ENCODE results near the gene SLC52A3. TPM values are rescaled to one million over a fixed set of nuclear protein-coding genes. Genes with fewer than 3 reads are reported as not detected.

SLC52A3 gene
- polyA plus RNA-seq, 1 donor (not counting 4 experiments of a cell fraction or from before 2014, with no cell fraction given) = 0.84 TPM

DNA sequence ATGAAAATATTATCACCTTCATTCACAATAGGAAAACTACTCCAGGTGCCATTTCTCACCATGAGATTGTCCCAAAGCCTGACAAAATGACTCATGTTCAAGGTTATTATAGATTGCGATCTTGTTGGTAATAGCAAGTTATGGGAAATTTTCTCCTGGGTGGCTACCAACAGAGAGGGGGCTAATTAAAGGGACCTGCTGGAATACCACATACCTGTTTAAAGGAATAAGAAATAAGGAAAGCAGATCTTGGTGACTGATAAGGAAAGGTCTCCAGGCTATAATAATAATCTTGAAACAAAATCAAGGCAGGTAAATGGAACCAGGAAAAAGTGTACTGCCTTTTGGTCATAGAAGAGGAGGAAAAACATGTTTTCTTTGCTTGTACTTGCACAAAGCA, 1.4 kb downstream of the SLC52A3 start:
- H3K9me3 ChIP-seq (ENCODE audit: control insufficient read depth, low read depth, low read length) = no peaks in the 10 kb centered on the region
- no peaks in the 10 kb centered on the region for H3K9me1 ChIP-seq (ENCODE audit: control insufficient read depth, extremely low read depth, insufficient read depth, low read length)
- H3K27ac ChIP-seq (ENCODE audit: control insufficient read depth, insufficient read depth, low read length) = no peak overlapping the region
- H3K4me3 ChIP-seq (ENCODE audit: control insufficient read depth in 2 of 3, extremely low read depth in 1 of 3, insufficient read depth in 2 of 3, low read depth in 1 of 3, low read length in 3 of 3) = no peak overlapping the region
- FAIRE-seq (no peak), DNase-seq (ENCODE audit: low read depth, low spot score) (no peak)
- dilution Hi-C loops (cut with MboI; ENCODE audit: extremely low pct_ligation_motif_present, low sequenced_read_pairs) = no loop called here
- H4K20me1 ChIP-seq (ENCODE audit: control insufficient read depth, extremely low read depth, insufficient read depth, low read length) = no peaks in the 10 kb centered on the region
- H2AFZ ChIP-seq (ENCODE audit: control insufficient read depth, low read length) = no peak overlapping the region
- no peak overlapping the region for H3K9ac ChIP-seq (ENCODE audit: control insufficient read depth, extremely low read depth, insufficient read depth, low read length)
- H3K79me2 ChIP-seq (ENCODE audit: control insufficient read depth, insufficient read depth, low read length) = no peaks in the 10 kb centered on the region
- peaks cover 2% of the 10 kb centered on the region for H3K4me1 ChIP-seq (ENCODE audit: control insufficient read depth, extremely low read depth, insufficient read depth, low read length)
- no peaks in the 10 kb centered on the region for H3K36me3 ChIP-seq (ENCODE audit: control insufficient read depth in 2 of 2, extremely low read depth in 1 of 2, insufficient read depth in 2 of 2, low read length in 2 of 2)
- TF ChIP-seq, protein P1, sequence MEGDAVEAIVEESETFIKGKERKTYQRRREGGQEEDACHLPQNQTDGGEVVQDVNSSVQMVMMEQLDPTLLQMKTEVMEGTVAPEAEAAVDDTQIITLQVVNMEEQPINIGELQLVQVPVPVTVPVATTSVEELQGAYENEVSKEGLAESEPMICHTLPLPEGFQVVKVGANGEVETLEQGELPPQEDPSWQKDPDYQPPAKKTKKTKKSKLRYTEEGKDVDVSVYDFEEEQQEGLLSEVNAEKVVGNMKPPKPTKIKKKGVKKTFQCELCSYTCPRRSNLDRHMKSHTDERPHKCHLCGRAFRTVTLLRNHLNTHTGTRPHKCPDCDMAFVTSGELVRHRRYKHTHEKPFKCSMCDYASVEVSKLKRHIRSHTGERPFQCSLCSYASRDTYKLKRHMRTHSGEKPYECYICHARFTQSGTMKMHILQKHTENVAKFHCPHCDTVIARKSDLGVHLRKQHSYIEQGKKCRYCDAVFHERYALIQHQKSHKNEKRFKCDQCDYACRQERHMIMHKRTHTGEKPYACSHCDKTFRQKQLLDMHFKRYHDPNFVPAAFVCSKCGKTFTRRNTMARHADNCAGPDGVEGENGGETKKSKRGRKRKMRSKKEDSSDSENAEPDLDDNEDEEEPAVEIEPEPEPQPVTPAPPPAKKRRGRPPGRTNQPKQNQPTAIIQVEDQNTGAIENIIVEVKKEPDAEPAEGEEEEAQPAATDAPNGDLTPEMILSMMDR (optimal IDR thresholded peaks at IDR 0.05 in 1 of 3, IDR thresholded peaks at IDR 0.05 in 1 of 3, conservative IDR thresholded peaks at IDR 0.05 in 1 of 3; ENCODE audit: extremely low read depth in 1 of 3, insufficient read depth in 2 of 3, low read length in 3 of 3) = no peak
- no peak for TF ChIP-seq EZH2 (IDR thresholded peaks at IDR 0.05; ENCODE audit: low read length)
- no peak overlapping the region for H3K4me2 ChIP-seq (ENCODE audit: control insufficient read depth, extremely low read depth, insufficient read depth, low read depth, low read length)
- H3K27me3 ChIP-seq (ENCODE audit: control insufficient read depth, extremely low read depth, insufficient read depth, low read length) = no peaks in the 10 kb centered on the region

DNA sequence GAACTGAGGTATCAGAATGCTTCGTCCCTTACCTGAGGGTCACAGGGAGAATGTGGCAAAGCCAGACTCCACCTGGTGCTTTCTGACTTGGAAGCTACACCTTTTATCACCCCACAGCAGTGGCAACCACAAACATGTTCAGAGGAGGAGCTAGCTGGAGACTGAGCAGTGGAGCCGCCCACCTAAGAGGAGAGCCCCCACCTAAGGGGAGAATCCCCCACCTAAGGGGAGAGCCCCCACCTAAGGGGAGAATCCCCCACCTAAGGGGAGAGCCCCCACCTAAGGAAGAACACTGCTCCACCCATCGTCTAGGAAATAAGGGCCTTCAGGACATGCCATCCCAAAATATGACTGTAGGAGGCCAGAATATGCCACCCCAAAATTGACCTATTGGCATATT, 4.0 kb downstream of the SLC52A3 start:
- Histone ChIP-seq H3K4me3 (ENCODE audit: control insufficient read depth in 2 of 3, extremely low read depth in 1 of 3, insufficient read depth in 2 of 3, low read depth in 1 of 3, low read length in 3 of 3) (no peak overlapping the region), H3K9me3 (ENCODE audit: control insufficient read depth, low read depth, low read length) (no peaks in the 10 kb centered on the region), H3K36me3 (ENCODE audit: control insufficient read depth in 2 of 2, extremely low read depth in 1 of 2, insufficient read depth in 2 of 2, low read length in 2 of 2) (no peaks in the 10 kb centered on the region), H3K27ac (ENCODE audit: control insufficient read depth, insufficient read depth, low read length) (no peak overlapping the region), H4K20me1 (ENCODE audit: control insufficient read depth, extremely low read depth, insufficient read depth, low read length) (no peaks in the 10 kb centered on the region), H3K9me1 (ENCODE audit: control insufficient read depth, extremely low read depth, insufficient read depth, low read length) (no peaks in the 10 kb centered on the region), H3K4me2 (ENCODE audit: control insufficient read depth, extremely low read depth, insufficient read depth, low read depth, low read length) (no peak overlapping the region), H3K9ac (ENCODE audit: control insufficient read depth, extremely low read depth, insufficient read depth, low read length) (no peak overlapping the region), H3K27me3 (ENCODE audit: control insufficient read depth, extremely low read depth, insufficient read depth, low read length) (no peaks in the 10 kb centered on the region), H3K79me2 (ENCODE audit: control insufficient read depth, insufficient read depth, low read length) (no peaks in the 10 kb centered on the region), H3K4me1 (ENCODE audit: control insufficient read depth, extremely low read depth, insufficient read depth, low read length) (peaks cover 2% of the 10 kb centered on the region), H2AFZ (ENCODE audit: control insufficient read depth, low read length) (no peak overlapping the region)
- FAIRE-seq = no peak
- no peak for DNase-seq (ENCODE audit: low read depth, low spot score)
- dilution Hi-C loops (cut with MboI; ENCODE audit: extremely low pct_ligation_motif_present, low sequenced_read_pairs) = no loop called here
- TF ChIP-seq, protein P1 (optimal IDR thresholded peaks at IDR 0.05 in 1 of 3, IDR thresholded peaks at IDR 0.05 in 1 of 3, conservative IDR thresholded peaks at IDR 0.05 in 1 of 3; ENCODE audit: extremely low read depth in 1 of 3, insufficient read depth in 2 of 3, low read length in 3 of 3) = no peak
- TF ChIP-seq EZH2 (IDR thresholded peaks at IDR 0.05; ENCODE audit: low read length) = no peak
